Measurements from ENCODE around the gene AIMP1.

AIMP1 gene

DNA sequence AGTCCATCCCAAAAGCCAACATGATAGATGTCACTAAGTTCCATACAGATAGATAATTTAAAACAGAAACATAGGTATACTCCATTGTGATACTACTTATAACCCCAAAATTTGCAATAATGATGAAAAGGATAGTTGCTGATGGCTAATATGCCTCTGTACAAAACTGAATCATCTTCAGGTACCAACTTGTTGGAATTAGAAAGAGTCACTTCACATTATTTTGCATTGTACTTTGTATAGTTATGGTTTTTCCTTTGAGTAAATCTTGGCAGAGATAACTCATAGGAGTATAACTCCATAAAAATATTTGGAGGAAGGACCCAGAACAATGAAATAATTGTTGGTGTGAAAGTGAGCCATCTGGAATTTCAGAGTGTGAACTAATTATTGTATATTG lies 34.7 kb downstream of the AIMP1 start:
- no peak for TF ChIP-seq EGR1 (IDR thresholded peaks at IDR 0.05)
- no peak for TF ChIP-seq CREB1 (IDR thresholded peaks at IDR 0.05; ENCODE audit: low read depth)
- no peak for TF ChIP-seq TEAD4 (IDR thresholded peaks at IDR 0.05)
- TF ChIP-seq NFIC (IDR thresholded peaks at IDR 0.05), result no peak
- TF ChIP-seq, protein P1, sequence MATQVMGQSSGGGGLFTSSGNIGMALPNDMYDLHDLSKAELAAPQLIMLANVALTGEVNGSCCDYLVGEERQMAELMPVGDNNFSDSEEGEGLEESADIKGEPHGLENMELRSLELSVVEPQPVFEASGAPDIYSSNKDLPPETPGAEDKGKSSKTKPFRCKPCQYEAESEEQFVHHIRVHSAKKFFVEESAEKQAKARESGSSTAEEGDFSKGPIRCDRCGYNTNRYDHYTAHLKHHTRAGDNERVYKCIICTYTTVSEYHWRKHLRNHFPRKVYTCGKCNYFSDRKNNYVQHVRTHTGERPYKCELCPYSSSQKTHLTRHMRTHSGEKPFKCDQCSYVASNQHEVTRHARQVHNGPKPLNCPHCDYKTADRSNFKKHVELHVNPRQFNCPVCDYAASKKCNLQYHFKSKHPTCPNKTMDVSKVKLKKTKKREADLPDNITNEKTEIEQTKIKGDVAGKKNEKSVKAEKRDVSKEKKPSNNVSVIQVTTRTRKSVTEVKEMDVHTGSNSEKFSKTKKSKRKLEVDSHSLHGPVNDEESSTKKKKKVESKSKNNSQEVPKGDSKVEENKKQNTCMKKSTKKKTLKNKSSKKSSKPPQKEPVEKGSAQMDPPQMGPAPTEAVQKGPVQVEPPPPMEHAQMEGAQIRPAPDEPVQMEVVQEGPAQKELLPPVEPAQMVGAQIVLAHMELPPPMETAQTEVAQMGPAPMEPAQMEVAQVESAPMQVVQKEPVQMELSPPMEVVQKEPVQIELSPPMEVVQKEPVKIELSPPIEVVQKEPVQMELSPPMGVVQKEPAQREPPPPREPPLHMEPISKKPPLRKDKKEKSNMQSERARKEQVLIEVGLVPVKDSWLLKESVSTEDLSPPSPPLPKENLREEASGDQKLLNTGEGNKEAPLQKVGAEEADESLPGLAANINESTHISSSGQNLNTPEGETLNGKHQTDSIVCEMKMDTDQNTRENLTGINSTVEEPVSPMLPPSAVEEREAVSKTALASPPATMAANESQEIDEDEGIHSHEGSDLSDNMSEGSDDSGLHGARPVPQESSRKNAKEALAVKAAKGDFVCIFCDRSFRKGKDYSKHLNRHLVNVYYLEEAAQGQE (IDR thresholded peaks at IDR 0.05; ENCODE audit: low read depth), result no peak
- TF ChIP-seq TAF1 (IDR thresholded peaks at IDR 0.05; ENCODE audit: low read depth), result no peak
- no peak for TF ChIP-seq FOXM1 (IDR thresholded peaks at IDR 0.05; ENCODE audit: borderline replicate concordance, low read depth)
- TF ChIP-seq TCF12 (IDR thresholded peaks at IDR 0.05; ENCODE audit: low read depth), result no peak
- no peak for TF ChIP-seq YY1 (IDR thresholded peaks at IDR 0.05; ENCODE audit: low read depth)
- TF ChIP-seq ZBTB7A (IDR thresholded peaks at IDR 0.05; ENCODE audit: low read depth), result no peak
- TF ChIP-seq, protein P2, sequence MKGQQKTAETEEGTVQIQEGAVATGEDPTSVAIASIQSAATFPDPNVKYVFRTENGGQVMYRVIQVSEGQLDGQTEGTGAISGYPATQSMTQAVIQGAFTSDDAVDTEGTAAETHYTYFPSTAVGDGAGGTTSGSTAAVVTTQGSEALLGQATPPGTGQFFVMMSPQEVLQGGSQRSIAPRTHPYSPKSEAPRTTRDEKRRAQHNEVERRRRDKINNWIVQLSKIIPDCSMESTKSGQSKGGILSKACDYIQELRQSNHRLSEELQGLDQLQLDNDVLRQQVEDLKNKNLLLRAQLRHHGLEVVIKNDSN (IDR thresholded peaks at IDR 0.05), result no peak
- TF ChIP-seq EP300 (IDR thresholded peaks at IDR 0.05; ENCODE audit: borderline replicate concordance), result no peak

DNA sequence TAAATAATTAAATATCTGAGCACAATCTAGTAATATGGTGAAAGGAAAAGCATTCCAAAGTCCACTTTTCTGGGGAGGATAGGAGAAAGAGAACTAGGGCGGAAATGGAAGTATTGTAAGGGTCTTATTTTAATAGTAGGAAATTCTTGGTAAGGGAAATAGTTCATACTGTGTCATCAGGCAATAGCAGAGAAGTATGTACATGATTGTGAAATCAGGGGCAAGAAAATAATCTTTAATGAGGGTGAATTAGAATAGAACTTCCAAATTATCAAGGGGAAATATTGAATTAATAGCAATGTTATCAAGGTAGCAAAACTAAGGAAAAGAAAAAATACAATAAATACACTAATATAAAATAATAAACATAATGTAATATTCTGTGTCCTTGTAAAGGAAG lies 37.4 kb downstream of the AIMP1 start:
- TF ChIP-seq EP300 (IDR thresholded peaks at IDR 0.05; ENCODE audit: borderline replicate concordance) (no peak), NFIC (IDR thresholded peaks at IDR 0.05) (no peak), FOXM1 (IDR thresholded peaks at IDR 0.05; ENCODE audit: borderline replicate concordance, low read depth) (no peak), TCF12 (IDR thresholded peaks at IDR 0.05; ENCODE audit: low read depth) (no peak), TAF1 (IDR thresholded peaks at IDR 0.05; ENCODE audit: low read depth) (no peak), TEAD4 (IDR thresholded peaks at IDR 0.05) (no peak), ZBTB7A (IDR thresholded peaks at IDR 0.05; ENCODE audit: low read depth) (no peak), CREB1 (IDR thresholded peaks at IDR 0.05; ENCODE audit: low read depth) (no peak), YY1 (IDR thresholded peaks at IDR 0.05; ENCODE audit: low read depth) (no peak), EGR1 (IDR thresholded peaks at IDR 0.05) (no peak)
- TF ChIP-seq, protein P2 (IDR thresholded peaks at IDR 0.05), result no peak
- TF ChIP-seq, protein P1 (IDR thresholded peaks at IDR 0.05; ENCODE audit: low read depth), result no peak
- TF ChIP-seq, protein P3, sequence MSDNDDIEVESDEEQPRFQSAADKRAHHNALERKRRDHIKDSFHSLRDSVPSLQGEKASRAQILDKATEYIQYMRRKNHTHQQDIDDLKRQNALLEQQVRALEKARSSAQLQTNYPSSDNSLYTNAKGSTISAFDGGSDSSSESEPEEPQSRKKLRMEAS (IDR thresholded peaks at IDR 0.05), result no peak

DNA sequence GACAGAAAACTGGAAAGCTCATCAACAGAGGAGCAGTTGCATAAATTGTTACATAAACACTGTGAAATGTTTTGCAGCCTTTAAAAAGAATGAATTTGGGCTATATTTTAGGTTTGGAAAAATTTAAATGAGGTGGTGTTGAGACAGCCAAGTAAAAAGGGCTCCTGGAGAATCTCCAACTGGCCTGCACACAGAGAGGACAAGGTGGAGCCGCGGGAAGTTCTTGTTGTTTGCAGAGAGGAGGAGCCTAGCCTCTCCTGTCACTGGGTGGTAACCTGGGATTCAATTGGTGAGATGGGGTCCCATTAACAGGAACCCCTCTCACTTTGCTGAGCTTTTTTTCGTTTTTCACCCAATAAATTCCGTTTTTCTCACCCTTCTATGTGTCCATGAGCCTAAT lies 38.8 kb downstream of the AIMP1 start:
- TF ChIP-seq TAF1 (IDR thresholded peaks at IDR 0.05; ENCODE audit: low read depth), result no peak
- TF ChIP-seq, protein P3 (IDR thresholded peaks at IDR 0.05), result no peak
- no peak for TF ChIP-seq FOXM1 (IDR thresholded peaks at IDR 0.05; ENCODE audit: borderline replicate concordance, low read depth)
- TF ChIP-seq, protein P2 (IDR thresholded peaks at IDR 0.05), result no peak
- no peak for TF ChIP-seq ZBTB7A (IDR thresholded peaks at IDR 0.05; ENCODE audit: low read depth)
- no peak for TF ChIP-seq TEAD4 (IDR thresholded peaks at IDR 0.05)
- no peak for TF ChIP-seq CEBPB (IDR thresholded peaks at IDR 0.05)
- TF ChIP-seq, protein P1 (IDR thresholded peaks at IDR 0.05; ENCODE audit: low read depth), result no peak
- TF ChIP-seq EGR1 (IDR thresholded peaks at IDR 0.05), result no peak
- TF ChIP-seq RAD21 (IDR thresholded peaks at IDR 0.05; ENCODE audit: low read depth), result no peak
- TF ChIP-seq TCF12 (IDR thresholded peaks at IDR 0.05; ENCODE audit: low read depth), result no peak
- TF ChIP-seq NFIC (IDR thresholded peaks at IDR 0.05), result no peak
- TF ChIP-seq CREB1 (IDR thresholded peaks at IDR 0.05; ENCODE audit: low read depth), result no peak
- no peak for TF ChIP-seq YY1 (IDR thresholded peaks at IDR 0.05; ENCODE audit: low read depth)
- TF ChIP-seq EP300 (IDR thresholded peaks at IDR 0.05; ENCODE audit: borderline replicate concordance), result no peak

DNA sequence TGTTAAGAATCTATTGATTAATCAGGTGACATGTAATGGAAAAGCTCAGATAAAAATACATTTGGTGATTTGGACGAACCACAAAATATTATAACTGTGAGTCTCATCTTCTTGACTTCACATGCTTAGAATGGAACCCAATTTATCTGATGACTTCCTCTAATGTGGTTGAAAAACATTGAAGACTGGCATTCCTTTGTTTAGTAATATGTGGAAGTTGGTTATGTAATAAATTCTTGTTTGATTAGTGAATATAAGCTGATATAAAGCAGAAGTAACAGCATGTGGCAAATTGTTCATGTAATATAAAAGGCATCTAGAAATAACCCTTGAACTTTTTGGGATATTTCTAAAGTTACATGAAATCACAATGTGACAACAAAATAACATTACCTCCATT lies 42.5 kb downstream of the AIMP1 start:
- TF ChIP-seq, protein P2 (IDR thresholded peaks at IDR 0.05), result no peak
- TF ChIP-seq TAF1 (IDR thresholded peaks at IDR 0.05; ENCODE audit: low read depth) (no peak), TEAD4 (IDR thresholded peaks at IDR 0.05) (no peak), RAD21 (IDR thresholded peaks at IDR 0.05; ENCODE audit: low read depth) (no peak), EGR1 (IDR thresholded peaks at IDR 0.05) (no peak), NFIC (IDR thresholded peaks at IDR 0.05) (no peak), TCF12 (IDR thresholded peaks at IDR 0.05; ENCODE audit: low read depth) (no peak), CEBPB (IDR thresholded peaks at IDR 0.05) (no peak), ZBTB7A (IDR thresholded peaks at IDR 0.05; ENCODE audit: low read depth) (no peak), YY1 (IDR thresholded peaks at IDR 0.05; ENCODE audit: low read depth) (no peak), EP300 (IDR thresholded peaks at IDR 0.05; ENCODE audit: borderline replicate concordance) (no peak), CREB1 (IDR thresholded peaks at IDR 0.05; ENCODE audit: low read depth) (no peak), FOXM1 (IDR thresholded peaks at IDR 0.05; ENCODE audit: borderline replicate concordance, low read depth) (no peak)
- TF ChIP-seq, protein P3 (IDR thresholded peaks at IDR 0.05), result no peak
- TF ChIP-seq, protein P1 (IDR thresholded peaks at IDR 0.05; ENCODE audit: low read depth), result no peak

Data from Ishikawa (cell line).